Liver (tissue), 9 donors: ENCODE results near the gene CREB3L2. TPM values are rescaled to one million over a fixed set of nuclear protein-coding genes. Genes with fewer than 3 reads are reported as not detected.

ENCODE experiments used
- DNase-seq: peaks from one replicate; pipeline ENCODE4 v3.0.0-alpha.2; 2017; ENCODE audit warnings: low spot score
- H3K27ac ChIP-seq, 2 donors: one replicate each; pipeline ENCODE4 v1.7.0; 2013; ENCODE audit warnings: inconsistent platforms in 2 of 2, low read length in 2 of 2, control low read depth in 1 of 2, low read depth in 1 of 2, mild to moderate bottlenecking in 1 of 2
- H3K27me3 ChIP-seq, 4 donors: one replicate each; pipeline versions ENCODE4 v1.6.1 to v1.7.0; 2013; ENCODE audit warnings: low read length in 3 of 4, inconsistent platforms in 1 of 4, mild to moderate bottlenecking in 1 of 4, moderate library complexity in 1 of 4; ENCODE audit not compliant: control insufficient read depth in 4 of 4, insufficient read depth in 4 of 4
- H3K36me3 ChIP-seq, 4 donors: one replicate each; pipeline versions ENCODE4 v1.6.1 to v1.7.0; 2013; ENCODE audit warnings: low read length in 3 of 4, mild to moderate bottlenecking in 3 of 4, low read depth in 1 of 4, moderate library complexity in 1 of 4; ENCODE audit not compliant: control insufficient read depth in 4 of 4, insufficient read depth in 3 of 4
- H3K4me1 ChIP-seq, 4 donors: one replicate each; pipeline versions ENCODE4 v1.6.1 to v1.7.0; 2013; ENCODE audit warnings: low read length in 3 of 4, mild to moderate bottlenecking in 3 of 4, moderate library complexity in 1 of 4; ENCODE audit not compliant: control insufficient read depth in 4 of 4, insufficient read depth in 4 of 4
- H3K4me3 ChIP-seq, 3 donors: one replicate each; pipeline versions ENCODE4 v1.6.1 to v1.7.0; 2013; ENCODE audit warnings: low read length in 3 of 3, control low read depth in 1 of 3, low read depth in 1 of 3, mild to moderate bottlenecking in 1 of 3
- H3K9ac ChIP-seq, 2 donors: one replicate each; pipeline ENCODE4 v1.7.0; 2013; ENCODE audit warnings: low read length in 2 of 2, mild to moderate bottlenecking in 2 of 2, moderate library complexity in 2 of 2, control low read depth in 1 of 2, low read depth in 1 of 2
- H3K9me3 ChIP-seq, 4 donors: one replicate each; pipeline versions ENCODE4 v1.6.1 to v1.7.0; 2013; ENCODE audit warnings: low read length in 3 of 4; ENCODE audit not compliant: control insufficient read depth in 4 of 4
- ATF3 ChIP-seq: IDR thresholded peaks from 2 replicates; pipeline ENCODE4 v1.6.1; 2016; ENCODE audit warnings: antibody characterized with exemption
- CTCF ChIP-seq: fragments of 150-350 bp; IDR thresholded peaks from 2 replicates; pipeline ENCODE4 v1.5.1; 2017; ENCODE audit warnings: improper control_type of control experiment, low read depth, low read length; ENCODE audit not compliant: missing input control
- EGR1 ChIP-seq, 2 donors: IDR thresholded peaks; 2 replicates each; pipeline ENCODE4 v1.6.1; 2016 to 2018; ENCODE audit warnings: antibody characterized with exemption in 2 of 2, low read depth in 2 of 2
- FOXA1 ChIP-seq: IDR thresholded peaks from 2 replicates; pipeline ENCODE4 v1.6.1; 2016; ENCODE audit warnings: antibody characterized with exemption
- FOXA2 ChIP-seq: IDR thresholded peaks from 2 replicates; pipeline ENCODE4 v1.6.1; 2016; ENCODE audit warnings: antibody characterized with exemption
- GABPA ChIP-seq, 2 donors: IDR thresholded peaks in 1 of 2; conservative IDR thresholded peaks in 1 of 2; 2 replicates each; pipeline ENCODE4 v1.6.1; 2016; ENCODE audit warnings: antibody characterized with exemption in 2 of 2, mild to moderate bottlenecking in 1 of 2, moderate library complexity in 1 of 2
- HNF4A ChIP-seq, 2 donors: conservative IDR thresholded peaks; 2 replicates each; pipeline ENCODE4 v1.6.1; 2016; ENCODE audit warnings: antibody characterized with exemption in 2 of 2, mild to moderate bottlenecking in 2 of 2
- HNF4G ChIP-seq: IDR thresholded peaks from 2 replicates; pipeline ENCODE4 v1.6.1; 2016; ENCODE audit warnings: antibody characterized with exemption
- JUND ChIP-seq, 2 donors: IDR thresholded peaks; 2 replicates each; pipeline ENCODE4 v1.6.1; 2016; ENCODE audit warnings: antibody characterized with exemption in 2 of 2
- MAX ChIP-seq: IDR thresholded peaks from 2 replicates; pipeline ENCODE4 v1.6.1; 2016; ENCODE audit warnings: antibody characterized with exemption
- NR2F2 ChIP-seq: IDR thresholded peaks from 2 replicates; pipeline ENCODE4 v1.6.1; 2016; ENCODE audit warnings: antibody characterized with exemption
- RAD21 ChIP-seq, 2 donors: IDR thresholded peaks; 2 replicates each; pipeline ENCODE4 v1.6.1; 2016; ENCODE audit warnings: antibody characterized with exemption in 2 of 2, mild to moderate bottlenecking in 2 of 2
- REST ChIP-seq: IDR thresholded peaks from 2 replicates; pipeline ENCODE4 v1.6.1; 2016; ENCODE audit warnings: antibody characterized with exemption, mild to moderate bottlenecking
- RXRA ChIP-seq, 2 donors: IDR thresholded peaks; 2 replicates each; pipeline ENCODE4 v1.6.1; 2017 to 2018; ENCODE audit warnings: antibody characterized with exemption in 2 of 2, mild to moderate bottlenecking in 1 of 2
- SP1 ChIP-seq: IDR thresholded peaks from 2 replicates; pipeline ENCODE4 v1.6.1; 2018; ENCODE audit warnings: antibody characterized with exemption, mild to moderate bottlenecking
- TAF1 ChIP-seq: conservative IDR thresholded peaks from 2 replicates; pipeline ENCODE4 v1.6.1; 2016; ENCODE audit warnings: antibody characterized with exemption, mild to moderate bottlenecking
- YY1 ChIP-seq: IDR thresholded peaks from 2 replicates; pipeline ENCODE4 v1.6.1; 2016; ENCODE audit warnings: antibody characterized with exemption, mild to moderate bottlenecking
- ZBTB33 ChIP-seq: IDR thresholded peaks from 2 replicates; pipeline ENCODE4 v1.6.1; 2016; ENCODE audit warnings: antibody characterized with exemption
- WGBS: extraction: QIAGEN DNeasy Blood & Tissue Kit; methylation state at CpG from one replicate; pipeline ENCODE4 v1.1.7; 2013; 5-methylcytosine and 5-hydroxymethylcytosine counted together
- polyA plus RNA-seq, 2 donors: library from polyadenylated mRNA; stranded (reverse) in 1 of 2; unstranded in 1 of 2; fragments of 200-250 nt in 1 of 2; fragments of >200 nt in 1 of 2; fragmentation: Nextera tagmentation in 1 of 2; extraction: Ambion mirVana in 1 of 2; gene quantifications; one replicate each; pipeline versions ENCODE4 v1.2.1 to v1.2.3, GENCODE V29; 2013 to 2015
- total RNA-seq, 2 donors: library from RNA; depleted of rRNA; stranded (reverse); fragments of >200 nt; gene quantifications; one replicate each; pipeline ENCODE4 v1.2.3, GENCODE V29; 2014
- donor health status: healthy.
- donor health status: healthy.
- donor health status: healthy.
- donor health status: healthy.
- donor health status: healthy.

CREB3L2 gene
- total and polyA plus RNA-seq, 4 donors = 6.7 to 16.6 (median 9.9) TPM

- WGBS = 83% methylated on average over 2 of the region's 2 CpGs
- no peaks in the 10 kb centered on the region for H3K9me3 ChIP-seq
- no peaks in the 10 kb centered on the region for H3K27me3 ChIP-seq
- no peak for TF ChIP-seq HNF4G
- TF ChIP-seq GABPA (IDR thresholded peaks at IDR 0.05 in 1 of 2, conservative IDR thresholded peaks at IDR 0.05 in 1 of 2) = no peak
- no peak for TF ChIP-seq ZBTB33
- TF ChIP-seq RAD21 (IDR thresholded peaks at IDR 0.05) = no peak
- no peak for TF ChIP-seq SP1
- no peak for TF ChIP-seq ATF3
- no peak for TF ChIP-seq REST
- TF ChIP-seq JUND (IDR thresholded peaks at IDR 0.05) = no peak
- TF ChIP-seq RXRA (IDR thresholded peaks at IDR 0.05) = no peak
- TF ChIP-seq FOXA1 = no peak
- TF ChIP-seq NR2F2 = no peak
- no peak for TF ChIP-seq TAF1
- TF ChIP-seq EGR1 (IDR thresholded peaks at IDR 0.05; ENCODE audit: low read depth in 2 of 2) = no peak
- TF ChIP-seq FOXA2 = no peak
- TF ChIP-seq YY1 = no peak
- no peak for TF ChIP-seq MAX
- TF ChIP-seq HNF4A (conservative IDR thresholded peaks at IDR 0.05) = no peak
- no peak for TF ChIP-seq CTCF
- peaks cover 0 to 19% (median 5%) of the 10 kb centered on the region in 4 donors for H3K4me1 ChIP-seq
- peaks cover 0 to 2% (median 0%) of the 10 kb centered on the region in 4 donors for H3K36me3 ChIP-seq
- H3K4me3 ChIP-seq = no peak overlapping the region
- no peak overlapping the region for H3K9ac ChIP-seq
- no peak for DNase-seq
- H3K27ac ChIP-seq = no peak overlapping the region
These were observed 35.8 kb downstream of the CREB3L2 start for GRCh38 chr7:137965942-137966640.
